ENCODE results near the gene TMIGD1.

TMIGD1 gene

GRCh38 chr17:30318155-30318554, 15.7 kb downstream of the TMIGD1 start:
- peak; percentile 49; the same call in 2 of the 3 replicates for ATAC-seq

GRCh38 chr17:30316736-30317135, 17.1 kb downstream of the TMIGD1 start:
- TF ChIP-seq CREB5 (CRISPR knock-in tag; IDR thresholded peaks at IDR 0.05; ENCODE audit: low read depth) (no peak), PPARA (CRISPR knock-in tag; IDR thresholded peaks at IDR 0.05; ENCODE audit: borderline replicate concordance) (no peak), ZFP30 (CRISPR knock-in tag; IDR thresholded peaks at IDR 0.05) (no peak)
- no peak for ATAC-seq

More at GRCh38 chr17:30318155-30318554, 15.7 kb downstream of the TMIGD1 start:
- no peak for TF ChIP-seq CSDC2 (CRISPR knock-in tag; IDR thresholded peaks at IDR 0.05)
- TF ChIP-seq ZNF565 (CRISPR knock-in tag; conservative IDR thresholded peaks at IDR 0.05; ENCODE audit: low read depth) = no peak
- TF ChIP-seq TCF4 (CRISPR knock-in tag; IDR thresholded peaks at IDR 0.05; ENCODE audit: borderline replicate concordance) = no peak
- no peak for TF ChIP-seq TOX (CRISPR knock-in tag; IDR thresholded peaks at IDR 0.05; ENCODE audit: borderline replicate concordance)
- no peak for TF ChIP-seq ZNF70 (CRISPR knock-in tag; IDR thresholded peaks at IDR 0.05)
- no peak for TF ChIP-seq SNAI2 (CRISPR knock-in tag; IDR thresholded peaks at IDR 0.05)
- no peak for TF ChIP-seq ZFP3 (CRISPR knock-in tag; IDR thresholded peaks at IDR 0.05)
- TF ChIP-seq ZC3H10 (CRISPR knock-in tag; IDR thresholded peaks at IDR 0.05) = no peak
- TF ChIP-seq CSRNP3 (CRISPR knock-in tag; IDR thresholded peaks at IDR 0.05) = no peak
- no peak for TF ChIP-seq OSR1 (CRISPR knock-in tag; IDR thresholded peaks at IDR 0.05)
- no peak for TF ChIP-seq ESRRG (CRISPR knock-in tag; IDR thresholded peaks at IDR 0.05)
- no peak for TF ChIP-seq ZNF8 (CRISPR knock-in tag; IDR thresholded peaks at IDR 0.05)

- ATAC-seq = no peak
- TF ChIP-seq TOX (CRISPR knock-in tag; IDR thresholded peaks at IDR 0.05; ENCODE audit: borderline replicate concordance) (no peak), CSDC2 (CRISPR knock-in tag; IDR thresholded peaks at IDR 0.05) (no peak), ZNF565 (CRISPR knock-in tag; conservative IDR thresholded peaks at IDR 0.05; ENCODE audit: low read depth) (no peak), PPARA (CRISPR knock-in tag; IDR thresholded peaks at IDR 0.05; ENCODE audit: borderline replicate concordance) (no peak), ISL1 (CRISPR knock-in tag; IDR thresholded peaks at IDR 0.05) (no peak), GLIS3 (CRISPR knock-in tag; IDR thresholded peaks at IDR 0.05) (no peak), POU6F1 (CRISPR knock-in tag; IDR thresholded peaks at IDR 0.05; ENCODE audit: borderline replicate concordance, low read depth) (no peak), BACH2 (CRISPR knock-in tag; IDR thresholded peaks at IDR 0.05; ENCODE audit: borderline replicate concordance) (no peak)
Observed at GRCh38 chr17:30315106-30315505, 18.8 kb downstream of the TMIGD1 start.

GRCh38 chr17:30314474-30314873, 19.4 kb downstream of the TMIGD1 start:
- no peak for ATAC-seq
- no peak for TF ChIP-seq SNAI2 (CRISPR knock-in tag; IDR thresholded peaks at IDR 0.05)
- no peak for TF ChIP-seq ZFP30 (CRISPR knock-in tag; IDR thresholded peaks at IDR 0.05)
- TF ChIP-seq GLIS3 (CRISPR knock-in tag; IDR thresholded peaks at IDR 0.05) = no peak
- no peak for TF ChIP-seq OSR1 (CRISPR knock-in tag; IDR thresholded peaks at IDR 0.05)
- no peak for TF ChIP-seq ARNTL (CRISPR knock-in tag; IDR thresholded peaks at IDR 0.05; ENCODE audit: borderline replicate concordance, low read depth)

GRCh38 chr17:30312226-30312625, 21.6 kb downstream of the TMIGD1 start:
- no peak for ATAC-seq
- TF ChIP-seq ESRRG (CRISPR knock-in tag; IDR thresholded peaks at IDR 0.05) = no peak
- no peak for TF ChIP-seq PPARA (CRISPR knock-in tag; IDR thresholded peaks at IDR 0.05; ENCODE audit: borderline replicate concordance)
- no peak for TF ChIP-seq RARB (CRISPR knock-in tag; IDR thresholded peaks at IDR 0.05)
- no peak for TF ChIP-seq GLIS3 (CRISPR knock-in tag; IDR thresholded peaks at IDR 0.05)

- no peak for ATAC-seq
- TF ChIP-seq TOX (CRISPR knock-in tag; IDR thresholded peaks at IDR 0.05; ENCODE audit: borderline replicate concordance) = no peak
- TF ChIP-seq GLIS3 (CRISPR knock-in tag; IDR thresholded peaks at IDR 0.05) = no peak
- TF ChIP-seq ZFP30 (CRISPR knock-in tag; IDR thresholded peaks at IDR 0.05) = no peak
Observed at GRCh38 chr17:30310562-30310961, 23.3 kb downstream of the TMIGD1 start.
